Astrocyte of the cerebellum (primary cell): ENCODE data around the gene LRP5.

Experiments
- DNase-seq: peaks from one replicate; pipeline ENCODE4 v3.0.0-alpha.2; 2011; ENCODE audit warnings: low read depth
- H3K4me3 ChIP-seq: 2 replicates; pipeline ENCODE4 v1.5.1; 2011; ENCODE audit warnings: mild to moderate bottlenecking, low read depth, low read length, moderate library complexity
- CTCF ChIP-seq: IDR thresholded peaks from 2 replicates; pipeline ENCODE4 v1.5.1; 2012; ENCODE audit warnings: low read length, low read depth, moderate library complexity, mild to moderate bottlenecking; ENCODE audit errors: missing control alignments
- in situ Hi-C: cut with HindIII; loops from 2 replicates; pipeline ENCODE4 v1.10.0; 2017; ENCODE audit warnings: low sequenced_read_pairs

The LRP5 gene

DNA sequence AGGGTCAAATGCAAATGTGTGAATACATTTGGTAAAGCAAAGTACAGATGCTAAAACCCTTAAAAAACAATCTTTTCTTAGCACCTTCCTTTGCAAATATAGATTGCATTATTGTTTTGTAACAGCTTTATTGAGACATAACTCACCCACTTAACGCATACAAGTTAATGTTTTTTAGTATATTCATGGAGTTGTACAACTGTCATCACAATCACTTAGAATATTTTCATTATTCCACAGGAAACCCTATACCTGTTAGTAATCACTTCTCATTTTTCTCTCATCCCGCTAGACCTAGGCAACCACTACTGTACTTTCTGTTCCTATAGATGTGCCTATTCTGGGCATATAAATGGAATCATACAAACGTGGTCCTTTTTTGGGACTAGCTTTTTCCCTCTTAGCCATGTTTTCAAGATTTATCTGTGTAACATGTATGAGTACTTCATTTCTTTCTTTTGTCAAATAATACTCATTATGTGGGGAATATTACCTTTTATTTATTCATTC is 182.9 kb downstream of the LRP5 start:
- in situ Hi-C loops, result no loop called here
- no peak for DNase-seq
- TF ChIP-seq CTCF, result no peak
- no peak overlapping the region for H3K4me3 ChIP-seq

DNA sequence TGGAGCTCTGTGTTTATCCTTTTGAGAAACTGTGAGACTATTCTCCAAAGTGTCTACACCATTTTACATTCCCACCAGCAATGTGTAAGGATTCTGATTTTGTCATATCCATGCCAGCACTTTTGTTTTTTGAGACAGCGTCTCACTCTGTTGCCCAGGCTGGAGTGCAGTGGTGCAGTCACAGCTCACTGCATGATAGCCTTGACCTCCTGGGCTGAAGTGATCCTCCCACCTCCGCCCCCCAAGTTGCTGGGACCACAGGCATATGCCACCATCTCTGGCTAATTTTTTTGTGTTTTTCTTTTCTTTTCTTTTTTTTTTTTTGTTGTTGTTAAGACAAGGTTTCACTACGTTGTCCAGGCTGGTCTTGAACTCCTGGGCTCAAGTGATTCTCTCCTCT is 183.5 kb downstream of the LRP5 start:
- no peak for DNase-seq
- in situ Hi-C loops, result no loop called here

DNA sequence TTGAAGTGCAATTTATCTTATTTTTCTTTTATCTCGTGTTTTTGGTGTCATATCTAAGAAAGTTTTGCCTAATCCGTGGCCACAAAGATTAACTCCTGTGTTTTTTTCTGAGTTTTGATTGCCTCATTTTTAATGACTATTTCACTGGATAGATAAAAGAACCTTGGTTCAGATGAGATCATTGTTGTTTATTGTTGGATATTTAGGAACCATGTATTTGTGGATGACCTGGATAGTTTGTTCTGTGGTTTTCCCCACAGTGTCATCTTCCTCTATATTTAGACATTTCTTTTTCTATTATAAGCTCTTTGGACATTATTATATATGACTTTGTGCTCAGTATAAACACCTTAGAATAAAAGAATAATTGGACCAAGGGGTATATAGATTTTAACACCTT is 185.4 kb downstream of the LRP5 start:
- no peak for TF ChIP-seq CTCF
- DNase-seq, result no peak
- H3K4me3 ChIP-seq, result no peak overlapping the region
- in situ Hi-C loops, result no loop called here

More for the DNA sequence above, 183.5 kb downstream of the LRP5 start:
- no peak overlapping the region for H3K4me3 ChIP-seq
- TF ChIP-seq CTCF, result no peak

DNA sequence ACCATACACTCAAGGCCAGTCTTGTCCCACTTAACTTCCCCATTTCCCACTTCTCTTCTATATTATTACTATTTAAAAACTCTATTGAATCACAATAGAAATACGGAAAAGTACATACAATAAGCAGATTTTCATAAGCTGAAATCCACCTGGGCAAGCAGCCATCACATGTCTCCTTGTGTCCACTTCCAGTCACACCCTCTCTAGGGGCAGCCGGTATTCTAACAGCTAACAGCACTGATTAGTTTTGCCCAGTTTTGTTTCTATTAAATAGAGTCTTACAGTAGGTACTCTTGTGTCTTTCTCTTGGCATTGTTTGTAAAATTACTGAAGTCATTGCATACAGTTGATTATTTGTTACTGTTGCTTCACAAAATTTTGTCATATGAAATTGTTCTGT is 185.9 kb downstream of the LRP5 start:
- no peak for TF ChIP-seq CTCF
- no peak overlapping the region for H3K4me3 ChIP-seq
- no peak for DNase-seq
- in situ Hi-C loops, result no loop called here
